GM19023 (cell line): ENCODE measurements around the gene CST11.

Experiments used
- ATAC-seq: cut with Tn5 transposase; IDR thresholded peaks from one replicate; pipeline ENCODE4 v1.9.1; 2021; ENCODE audit warnings: mild to moderate bottlenecking, moderate library complexity; ENCODE audit not compliant: unreplicated experiment

CST11 gene

GRCh38 chr20:23420943-23421931, 31.4 kb downstream of the CST11 start, which contains the start of gene NAPB:
NAPB (minus strand) TSS chr20:23421488; CDS start chr20:23421402, 86 bp downstream.
- ATAC-seq: peak; percentile 96

GRCh38 chr20:23419995-23420901, 32.4 kb downstream of the CST11 start:
- ATAC-seq: peak; percentile 23

GRCh38 chr20:23419657-23419994, 33.0 kb downstream of the CST11 start:
- ATAC-seq: no peak

GRCh38 chr20:23417861-23418260, 34.8 kb downstream of the CST11 start:
- no peak for ATAC-seq

- ATAC-seq: no peak
Measured at GRCh38 chr20:23415959-23416583, 36.6 kb downstream of the CST11 start.

GRCh38 chr20:23415555-23415954, 37.1 kb downstream of the CST11 start:
- ATAC-seq: no peak

GRCh38 chr20:23414526-23415188, 38.0 kb downstream of the CST11 start:
- no peak for ATAC-seq

- ATAC-seq: no peak
Measured at GRCh38 chr20:23413862-23414422, 38.7 kb downstream of the CST11 start.

GRCh38 chr20:23412026-23412425, 40.6 kb downstream of the CST11 start:
- ATAC-seq: no peak

GRCh38 chr20:23410916-23411695, 41.6 kb downstream of the CST11 start:
- no peak for ATAC-seq

- ATAC-seq: no peak
Measured at GRCh38 chr20:23409800-23410199, 42.9 kb downstream of the CST11 start.

GRCh38 chr20:23408957-23409356, 43.7 kb downstream of the CST11 start:
- no peak for ATAC-seq

- peak; percentile 92 for ATAC-seq
Measured at GRCh38 chr20:23407781-23408464, 44.8 kb downstream of the CST11 start.

- no peak for ATAC-seq
Measured at GRCh38 chr20:23406880-23407279, 45.8 kb downstream of the CST11 start.

GRCh38 chr20:23404196-23404595, 48.5 kb downstream of the CST11 start:
- no peak for ATAC-seq

- ATAC-seq: no peak
Measured at GRCh38 chr20:23403751-23404150, 48.9 kb downstream of the CST11 start.

- ATAC-seq: no peak
Measured at GRCh38 chr20:23401051-23401450, 51.6 kb downstream of the CST11 start.
